Mesenchymal stem cell (in vitro differentiated cells and primary cell): ENCODE measurements around the gene NKAIN2.

Source experiments
- DNase-seq: peaks from one replicate; pipeline ENCODE4 v3.0.0-alpha.2; 2013
- H2AFZ ChIP-seq: one replicate; pipeline ENCODE4 v1.6.1; 2013; ENCODE audit warnings: low read depth, mild to moderate bottlenecking, control low read depth, inconsistent platforms, low read length, moderate library complexity
- H2AK5ac ChIP-seq: 2 replicates; pipeline ENCODE4 v1.6.1; 2013; ENCODE audit warnings: low read length, moderate library complexity, mild to moderate bottlenecking, inconsistent platforms; ENCODE audit not compliant: severe bottlenecking
- H2BK120ac ChIP-seq: one replicate; pipeline ENCODE4 v1.6.1; 2013; ENCODE audit warnings: low read depth, mild to moderate bottlenecking, inconsistent platforms, low read length, moderate library complexity
- H2BK12ac ChIP-seq, 2 experiments: one replicate each; pipeline ENCODE4 v1.6.1; 2013; ENCODE audit warnings: inconsistent platforms in 2 of 2, low read length in 2 of 2, mild to moderate bottlenecking in 2 of 2, moderate library complexity in 2 of 2, control low read depth in 1 of 2
- H2BK15ac ChIP-seq: one replicate; pipeline ENCODE4 v1.6.1; 2013; ENCODE audit warnings: mild to moderate bottlenecking, low read depth, inconsistent platforms; ENCODE audit not compliant: poor library complexity, severe bottlenecking
- H2BK5ac ChIP-seq: 2 replicates; pipeline ENCODE4 v1.6.1; 2013; ENCODE audit warnings: low read depth, mild to moderate bottlenecking, low read length, control low read depth, inconsistent platforms; ENCODE audit not compliant: poor library complexity, severe bottlenecking
- H3K14ac ChIP-seq, 2 experiments: one replicate each; pipeline ENCODE4 v1.6.1; 2013; ENCODE audit warnings: inconsistent platforms in 2 of 2, low read length in 2 of 2, control low read depth in 1 of 2, mild to moderate bottlenecking in 1 of 2, moderate library complexity in 1 of 2
- H3K18ac ChIP-seq, 2 experiments: one replicate each; pipeline ENCODE4 v1.6.1; 2013; ENCODE audit warnings: inconsistent platforms in 2 of 2, low read length in 2 of 2, control low read depth in 1 of 2, low read depth in 1 of 2, mild to moderate bottlenecking in 1 of 2
- H3K23ac ChIP-seq, 2 experiments: one replicate each; pipeline ENCODE4 v1.6.1; 2013; ENCODE audit warnings: inconsistent platforms in 2 of 2, low read length in 2 of 2, mild to moderate bottlenecking in 2 of 2, moderate library complexity in 2 of 2, control low read depth in 1 of 2
- H3K27ac ChIP-seq: 2 replicates; pipeline ENCODE4 v1.5.1; 2013; ENCODE audit warnings: mild to moderate bottlenecking, moderate library complexity, low read length, control low read depth, inconsistent platforms; ENCODE audit not compliant: poor library complexity, severe bottlenecking
- H3K27me3 ChIP-seq, 2 experiments: 2 replicates each; pipeline versions ENCODE4 v1.6.1 to v1.7.0; 2013; ENCODE audit warnings: low read length in 2 of 2, mild to moderate bottlenecking in 2 of 2, moderate library complexity in 2 of 2, control low read depth in 1 of 2, inconsistent platforms in 1 of 2; ENCODE audit not compliant: control insufficient read depth in 1 of 2, insufficient read depth in 1 of 2
- H3K36me3 ChIP-seq, 2 experiments: 2 replicates each; pipeline versions ENCODE4 v1.6.1 to v1.7.0; 2013; ENCODE audit warnings: low read length in 2 of 2, control low read depth in 1 of 2, inconsistent platforms in 1 of 2, low read depth in 1 of 2, mild to moderate bottlenecking in 1 of 2; ENCODE audit not compliant: insufficient read depth in 2 of 2, control insufficient read depth in 1 of 2
- H3K4ac ChIP-seq, 2 experiments: one replicate each; pipeline ENCODE4 v1.6.1; 2013; ENCODE audit warnings: inconsistent platforms in 2 of 2, low read length in 2 of 2, mild to moderate bottlenecking in 2 of 2, moderate library complexity in 2 of 2, control low read depth in 1 of 2, low read depth in 1 of 2
- H3K4me1 ChIP-seq: 2 replicates; pipeline ENCODE4 v1.6.1; 2013; ENCODE audit warnings: low read depth, low read length, control low read depth; ENCODE audit not compliant: control insufficient read depth, insufficient read depth
- H3K4me2 ChIP-seq: 2 replicates; pipeline ENCODE4 v1.6.1; 2013; ENCODE audit warnings: low read length, mild to moderate bottlenecking, inconsistent platforms; ENCODE audit not compliant: poor library complexity, severe bottlenecking
- H3K4me3 ChIP-seq, 2 experiments: 2 replicates each; pipeline versions ENCODE4 v1.5.1 to v1.7.0; 2013; ENCODE audit warnings: low read length in 2 of 2, mild to moderate bottlenecking in 2 of 2, control low read depth in 1 of 2, low read depth in 1 of 2; ENCODE audit not compliant: insufficient read depth in 1 of 2
- H3K79me1 ChIP-seq: replicated peaks from 2 replicates; pipeline ENCODE4 v1.6.1; 2013; ENCODE audit warnings: mild to moderate bottlenecking, control low read depth, low read length, inconsistent platforms; ENCODE audit not compliant: poor library complexity, severe bottlenecking
- H3K9ac ChIP-seq: 2 replicates; pipeline ENCODE4 v1.7.0; 2013; ENCODE audit warnings: mild to moderate bottlenecking, low read length, moderate library complexity
- H3K9me3 ChIP-seq: 2 replicates; pipeline ENCODE4 v1.7.0; 2013; ENCODE audit warnings: mild to moderate bottlenecking, low read length; ENCODE audit not compliant: control insufficient read depth
- H4K8ac ChIP-seq: one replicate; pipeline ENCODE4 v1.6.1; 2013; ENCODE audit warnings: inconsistent platforms, mild to moderate bottlenecking, low read length, moderate library complexity
- H4K91ac ChIP-seq: one replicate; pipeline ENCODE4 v1.6.1; 2013; ENCODE audit warnings: mild to moderate bottlenecking, low read length, inconsistent platforms
- WGBS: methylation state at CpG from one replicate; pipeline ENCODE4 v1.1.7; 2013; ENCODE audit warnings: mixed read lengths; 5-methylcytosine and 5-hydroxymethylcytosine counted together

Gene NKAIN2

DNA sequence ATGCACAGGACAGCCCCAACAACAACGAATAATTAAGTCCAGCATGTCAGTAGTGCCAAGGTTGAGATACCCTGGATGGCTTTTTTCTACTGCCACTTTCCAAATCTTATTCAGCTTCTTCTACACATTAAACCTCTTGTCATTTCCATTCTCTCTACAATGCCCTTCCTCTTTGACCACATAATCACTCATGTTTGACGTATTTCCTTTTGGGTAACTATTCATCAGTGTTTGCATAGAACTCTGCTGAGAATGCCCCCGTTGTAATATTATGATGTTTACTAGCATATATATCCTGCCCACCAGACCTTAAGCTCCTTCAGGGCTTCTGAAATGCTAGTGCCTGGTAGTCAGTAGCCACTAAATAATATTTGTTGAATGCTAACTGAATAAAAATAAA, 643.3 kb downstream of the NKAIN2 start:
- no peaks in the 10 kb centered on the region for H3K36me3 ChIP-seq
- 93% methylated on average over 2 of the region's 3 CpGs for WGBS
- H3K4ac ChIP-seq = no peak overlapping the region
- H2BK15ac ChIP-seq = no peak overlapping the region
- H4K91ac ChIP-seq = no peak overlapping the region
- no peak overlapping the region for H3K4me2 ChIP-seq
- H2AK5ac ChIP-seq = no peak overlapping the region
- no peak overlapping the region for H2BK120ac ChIP-seq
- no peak overlapping the region for H3K4me3 ChIP-seq
- no peak overlapping the region for H3K14ac ChIP-seq
- H3K9me3 ChIP-seq = no peaks in the 10 kb centered on the region
- no peak overlapping the region for H4K8ac ChIP-seq
- no peak overlapping the region for H2AFZ ChIP-seq
- no peak overlapping the region for H3K9ac ChIP-seq
- no peak overlapping the region for H3K18ac ChIP-seq
- H3K27ac ChIP-seq = no peak overlapping the region
- H2BK5ac ChIP-seq = no peak overlapping the region
- no peaks in the 10 kb centered on the region for H3K4me1 ChIP-seq
- H3K27me3 ChIP-seq = no peaks in the 10 kb centered on the region
- no peak overlapping the region for H3K23ac ChIP-seq
- no peaks in the 10 kb centered on the region for H3K79me1 ChIP-seq
- no peak overlapping the region for H2BK12ac ChIP-seq
- no peak for DNase-seq

DNA sequence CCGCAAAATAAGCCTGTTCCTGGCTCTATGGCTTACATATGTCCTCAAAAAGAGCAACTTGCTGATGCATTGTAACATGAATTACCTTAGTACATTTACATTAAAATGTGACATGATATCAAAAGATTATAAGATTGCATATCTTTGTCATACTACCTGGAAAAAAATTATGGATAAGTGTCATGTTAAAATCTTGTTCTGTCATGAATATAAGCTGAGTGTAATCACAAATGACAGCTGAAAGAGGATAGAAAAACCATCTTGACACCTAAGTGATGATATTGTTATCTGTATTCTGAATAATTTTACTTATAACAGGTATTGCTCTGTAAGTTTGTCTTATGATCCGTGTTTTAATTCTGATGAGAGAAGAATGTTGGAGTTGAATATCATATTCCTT, 655.6 kb downstream of the NKAIN2 start:
- Histone ChIP-seq H3K4me1 (no peaks in the 10 kb centered on the region), H2BK5ac (no peak overlapping the region), H3K18ac (no peak overlapping the region), H3K9me3 (no peaks in the 10 kb centered on the region), H2BK120ac (no peak overlapping the region), H3K4me3 (no peak overlapping the region), H2AK5ac (no peak overlapping the region), H3K36me3 (no peaks in the 10 kb centered on the region), H3K4ac (no peak overlapping the region), H3K4me2 (no peak overlapping the region), H3K79me1 (no peaks in the 10 kb centered on the region), H2AFZ (no peak overlapping the region), H3K27me3 (no peaks in the 10 kb centered on the region), H4K91ac (no peak overlapping the region), H2BK15ac (no peak overlapping the region), H3K9ac (no peak overlapping the region), H2BK12ac (no peak overlapping the region), H3K14ac (no peak overlapping the region), H3K27ac (no peak overlapping the region), H4K8ac (no peak overlapping the region), H3K23ac (no peak overlapping the region)
- no peak for DNase-seq
- WGBS = 100% methylated on average over 1 of the region's 2 CpGs

DNA sequence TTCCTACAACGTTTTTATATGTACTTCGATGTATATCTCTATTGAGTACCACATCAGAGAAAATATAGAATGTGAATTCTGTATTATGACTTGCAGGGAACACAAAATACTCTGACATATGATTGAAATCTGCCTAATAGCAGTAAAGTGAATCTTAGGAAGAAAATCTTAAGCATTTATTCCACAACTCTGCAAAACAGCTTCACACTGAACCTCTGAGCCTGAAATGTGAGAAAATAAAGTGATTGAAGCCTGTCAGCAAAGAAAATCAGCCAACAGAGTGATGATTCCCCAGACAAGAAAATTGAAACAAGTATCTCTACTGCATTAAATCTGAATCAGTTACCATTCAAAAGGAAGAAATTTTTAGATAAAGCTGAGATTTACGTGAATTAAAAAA, 659.1 kb downstream of the NKAIN2 start:
- H4K8ac ChIP-seq = no peak overlapping the region
- no CpG with 5 or more reads among the region's 3 CpGs for WGBS
- no peak overlapping the region for H2BK15ac ChIP-seq

DNA sequence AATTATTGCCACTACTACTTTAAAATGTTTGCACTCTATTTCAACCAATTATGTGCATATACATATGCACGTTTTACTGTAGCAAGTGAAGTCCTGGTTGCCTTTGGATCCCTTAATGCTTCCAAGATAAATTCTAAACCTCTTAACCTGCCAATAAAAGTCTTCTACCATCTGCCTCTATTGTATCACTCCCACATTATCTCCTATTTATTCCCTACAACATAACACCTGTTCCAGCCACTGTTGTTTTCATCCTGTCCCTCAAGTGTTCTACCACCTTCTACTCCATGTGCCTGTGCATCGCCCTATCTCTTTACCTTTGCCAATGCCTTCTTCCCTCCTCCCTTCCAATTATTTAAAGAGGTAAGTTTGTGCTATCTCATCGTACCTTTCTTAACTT, 659.6 kb downstream of the NKAIN2 start:
- Histone ChIP-seq H4K91ac (no peak overlapping the region), H2AFZ (no peak overlapping the region), H2BK5ac (no peak overlapping the region), H3K9me3 (no peaks in the 10 kb centered on the region), H2AK5ac (no peak overlapping the region), H3K9ac (no peak overlapping the region), H3K36me3 (no peaks in the 10 kb centered on the region), H2BK12ac (no peak overlapping the region), H4K8ac (no peak overlapping the region), H3K4me2 (no peak overlapping the region), H3K27me3 (no peaks in the 10 kb centered on the region), H3K23ac (no peak overlapping the region), H3K4ac (no peak overlapping the region), H3K4me1 (no peaks in the 10 kb centered on the region), H3K4me3 (no peak overlapping the region), H3K79me1 (no peaks in the 10 kb centered on the region), H3K27ac (no peak overlapping the region), H2BK15ac (no peak overlapping the region), H3K14ac (no peak overlapping the region), H3K18ac (no peak overlapping the region), H2BK120ac (no peak overlapping the region)
- WGBS = 84% methylated on average over 3 of the region's 3 CpGs
- no peak for DNase-seq

More for the DNA sequence above, 659.1 kb downstream of the NKAIN2 start:
- H3K36me3 ChIP-seq = no peaks in the 10 kb centered on the region
- H3K4me3 ChIP-seq = no peak overlapping the region
- H2AFZ ChIP-seq = no peak overlapping the region
- no peak overlapping the region for H3K9ac ChIP-seq
- H4K91ac ChIP-seq = no peak overlapping the region
- no peak overlapping the region for H3K4ac ChIP-seq
- DNase-seq = no peak
- no peak overlapping the region for H3K23ac ChIP-seq
- no peak overlapping the region for H3K4me2 ChIP-seq
- H2BK12ac ChIP-seq = no peak overlapping the region
- no peak overlapping the region for H2AK5ac ChIP-seq
- H3K9me3 ChIP-seq = no peaks in the 10 kb centered on the region
- no peaks in the 10 kb centered on the region for H3K4me1 ChIP-seq
- no peak overlapping the region for H3K14ac ChIP-seq
- H3K18ac ChIP-seq = no peak overlapping the region
- H3K79me1 ChIP-seq = no peaks in the 10 kb centered on the region
- no peaks in the 10 kb centered on the region for H3K27me3 ChIP-seq
- H3K27ac ChIP-seq = no peak overlapping the region
- H2BK5ac ChIP-seq = no peak overlapping the region
- H2BK120ac ChIP-seq = no peak overlapping the region
